GM23248 (cell line): ENCODE measurements around the gene GET3.

Source experiments
- EZH2 ChIP-seq: fragments of 200-600 bp; sonication (generic); IDR thresholded peaks from 2 replicates; pipeline ENCODE4 v1.6.1; 2018; ENCODE audit warnings: antibody characterized with exemption, mild to moderate bottlenecking; ENCODE audit not compliant: insufficient read depth, poor library complexity, severe bottlenecking
- EZH2phosphoT487 ChIP-seq: fragments of 200-600 bp; sonication (generic); IDR thresholded peaks from 2 replicates; pipeline ENCODE4 v1.6.1; 2018; ENCODE audit warnings: antibody characterized with exemption, moderate library complexity, mild to moderate bottlenecking, low read depth; ENCODE audit not compliant: insufficient read depth

DNA sequence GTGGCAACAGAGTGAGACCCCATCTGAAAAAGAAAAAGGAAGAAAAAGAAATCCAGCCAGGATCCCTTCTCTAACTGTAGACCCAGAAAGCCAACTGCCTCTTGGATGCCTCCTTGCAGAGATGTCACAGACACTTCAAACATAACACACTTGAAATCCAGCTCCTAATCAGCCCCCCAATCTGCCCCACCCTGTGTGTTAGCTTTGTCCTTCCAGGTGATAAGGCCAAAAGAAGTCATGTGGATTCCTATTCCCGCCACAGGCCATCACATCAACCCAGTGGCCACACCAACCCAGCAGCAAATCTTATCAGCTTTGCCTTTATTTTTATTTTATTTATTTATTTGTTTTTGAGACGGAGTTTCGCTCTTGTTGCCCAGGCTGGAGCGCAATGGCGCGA lies 22.4 kb downstream of the GET3 start:
- TF ChIP-seq EZH2phosphoT487 (no peak), EZH2 (no peak)
